ENCODE measurements around the gene ELMOD2. TPM values are rescaled to one million over a fixed set of nuclear protein-coding genes. Genes with fewer than 3 reads are reported as not detected.

ELMOD2 gene
- total and polyA plus RNA-seq, 4 donors: 7.5 to 47.5 (median 15.5) TPM

DNA sequence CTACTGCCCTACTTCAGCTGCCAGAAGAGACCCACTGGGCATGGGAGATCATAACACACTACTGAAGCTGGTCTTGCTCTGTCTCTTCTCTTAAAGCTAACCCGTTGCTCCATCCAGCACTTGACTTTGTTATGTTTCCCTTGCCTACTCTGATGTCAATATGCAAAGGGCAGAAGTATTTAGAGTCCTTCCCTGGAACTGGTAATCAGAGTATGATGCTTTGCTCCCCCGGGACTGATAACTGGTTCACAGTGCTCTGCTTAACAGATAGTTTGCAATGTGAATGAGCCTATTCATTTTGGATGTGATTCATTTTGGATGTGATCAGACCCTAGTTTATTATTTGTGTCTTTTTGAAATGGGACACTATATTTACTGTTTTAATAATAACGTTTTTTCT, 57.1 kb downstream of the ELMOD2 start:
- Histone ChIP-seq H3K9me3 (ENCODE audit: control insufficient read depth in 4 of 4, insufficient read depth in 3 of 4, low read length in 3 of 4) (peaks cover 0 to 5% (median 0%) of the 10 kb centered on the region in 4 donors), H3K36me3 (ENCODE audit: control insufficient read depth in 4 of 4, insufficient read depth in 4 of 4, low read length in 4 of 4) (no peaks in the 10 kb centered on the region), H3K4me3 (no peak overlapping the region), H3K4me1 (ENCODE audit: control insufficient read depth in 5 of 5, insufficient read depth in 5 of 5, low read length in 5 of 5) (no peaks in the 10 kb centered on the region), H3K9ac (ENCODE audit: insufficient read depth in 1 of 2, low read length in 2 of 2) (no peak overlapping the region), H3K27me3 (ENCODE audit: control insufficient read depth in 3 of 3, insufficient read depth in 3 of 3, low read length in 2 of 3) (peaks cover 0 to 43% (median 6%) of the 10 kb centered on the region in 3 donors), H3K27ac (ENCODE audit: low read depth in 1 of 2, low read length in 1 of 2) (no peak overlapping the region)
- DNase-seq (peak in 1 of 3 donors; percentile 6), ATAC-seq (ENCODE audit: insufficient read depth, low FRiP score) (no peak)
- 53 to 85% methylated on average over 3 of the region's 3 CpGs for WGBS, 2 donors
- TF ChIP-seq CTCF (IDR thresholded peaks at IDR 0.05; ENCODE audit: control extremely low read depth, extremely low read depth): no peak

GRCh38 chr4:140584439-140584838, 60.5 kb downstream of the ELMOD2 start:
- no peak overlapping the region for H3K4me3 ChIP-seq
- H3K36me3 ChIP-seq (ENCODE audit: control insufficient read depth in 4 of 4, insufficient read depth in 4 of 4, low read length in 4 of 4): no peaks in the 10 kb centered on the region
- no peak overlapping the region for H3K9ac ChIP-seq (ENCODE audit: insufficient read depth in 1 of 2, low read length in 2 of 2)
- peaks cover 0 to 13% (median 5%) of the 10 kb centered on the region in 3 donors for H3K27me3 ChIP-seq (ENCODE audit: control insufficient read depth in 3 of 3, insufficient read depth in 3 of 3, low read length in 2 of 3)
- no peak for TF ChIP-seq CTCF (IDR thresholded peaks at IDR 0.05; ENCODE audit: control extremely low read depth, extremely low read depth)
- ATAC-seq (ENCODE audit: insufficient read depth, low FRiP score) (no peak), DNase-seq (no peak)
- 67 to 75% methylated on average over 1 of the region's 1 CpG for WGBS, 2 donors
- no peaks in the 10 kb centered on the region for H3K9me3 ChIP-seq (ENCODE audit: control insufficient read depth in 4 of 4, insufficient read depth in 3 of 4, low read length in 3 of 4)
- no peaks in the 10 kb centered on the region for H3K4me1 ChIP-seq (ENCODE audit: control insufficient read depth in 5 of 5, insufficient read depth in 5 of 5, low read length in 5 of 5)
- H3K27ac ChIP-seq (ENCODE audit: low read depth in 1 of 2, low read length in 1 of 2): no peak overlapping the region

GRCh38 chr4:140595065-140595464, 71.1 kb downstream of the ELMOD2 start:
- TF ChIP-seq CTCF (IDR thresholded peaks at IDR 0.05; ENCODE audit: control extremely low read depth, extremely low read depth): no peak
- peak; percentile 69 for ATAC-seq (ENCODE audit: insufficient read depth, low FRiP score)
- Histone ChIP-seq H3K27me3 (ENCODE audit: control insufficient read depth in 3 of 3, insufficient read depth in 3 of 3, low read length in 2 of 3) (no peaks in the 10 kb centered on the region), H3K27ac (ENCODE audit: low read depth in 1 of 2, low read length in 1 of 2) (no peak overlapping the region), H3K9ac (ENCODE audit: insufficient read depth in 1 of 2, low read length in 2 of 2) (no peak overlapping the region), H3K4me3 (no peak overlapping the region), H3K4me1 (ENCODE audit: control insufficient read depth in 5 of 5, insufficient read depth in 5 of 5, low read length in 5 of 5) (peaks cover 0 to 2% (median 0%) of the 10 kb centered on the region in 5 donors), H3K36me3 (ENCODE audit: control insufficient read depth in 4 of 4, insufficient read depth in 4 of 4, low read length in 4 of 4) (no peaks in the 10 kb centered on the region), H3K9me3 (ENCODE audit: control insufficient read depth in 4 of 4, insufficient read depth in 3 of 4, low read length in 3 of 4) (no peaks in the 10 kb centered on the region)
- DNase-seq: no peak
- 60 to 69% methylated on average over 1 of the region's 1 CpG for WGBS, 2 donors

DNA sequence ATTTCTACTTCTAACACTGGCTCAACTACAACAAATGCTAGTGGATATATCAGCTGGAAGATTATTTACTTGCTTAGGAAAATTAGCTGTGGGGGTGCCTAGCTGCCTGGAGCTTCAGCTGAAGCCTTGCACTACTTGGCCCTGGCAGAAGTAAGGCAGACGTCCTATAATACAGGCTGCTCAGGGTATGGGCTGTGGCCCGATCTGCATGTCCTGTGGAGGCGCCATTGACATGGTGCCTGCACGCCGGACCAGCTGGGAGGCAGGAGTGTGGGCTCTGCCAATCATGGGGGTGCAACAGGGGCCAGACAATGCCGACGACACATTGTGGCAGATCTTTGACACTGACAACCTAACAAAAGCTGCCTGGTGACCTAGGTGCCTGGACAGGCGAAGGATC, 76.4 kb downstream of the ELMOD2 start:
- no peak for DNase-seq
- no peak for ATAC-seq (ENCODE audit: insufficient read depth, low FRiP score)
- Histone ChIP-seq H3K4me3 (no peak overlapping the region), H3K36me3 (ENCODE audit: control insufficient read depth in 4 of 4, insufficient read depth in 4 of 4, low read length in 4 of 4) (no peaks in the 10 kb centered on the region), H3K4me1 (ENCODE audit: control insufficient read depth in 5 of 5, insufficient read depth in 5 of 5, low read length in 5 of 5) (peaks cover 0 to 4% (median 0%) of the 10 kb centered on the region in 5 donors), H3K27me3 (ENCODE audit: control insufficient read depth in 3 of 3, insufficient read depth in 3 of 3, low read length in 2 of 3) (no peaks in the 10 kb centered on the region), H3K27ac (ENCODE audit: low read depth in 1 of 2, low read length in 1 of 2) (no peak overlapping the region), H3K9me3 (ENCODE audit: control insufficient read depth in 4 of 4, insufficient read depth in 3 of 4, low read length in 3 of 4) (no peaks in the 10 kb centered on the region), H3K9ac (ENCODE audit: insufficient read depth in 1 of 2, low read length in 2 of 2) (no peak overlapping the region)
- TF ChIP-seq CTCF (IDR thresholded peaks at IDR 0.05; ENCODE audit: control extremely low read depth, extremely low read depth): no peak
- WGBS, 2 donors: 91 to 93% methylated on average over 8 of the region's 8 CpGs
